Measurements from ENCODE around the gene GRAMD1B. TPM values are rescaled to one million over a fixed set of nuclear protein-coding genes. Genes with fewer than 3 reads are reported as not detected.

Gene GRAMD1B
- polyA plus RNA-seq, 2 of the 4 experiments (the other 2 are of a cell fraction) = 55.5 to 108 TPM

DNA sequence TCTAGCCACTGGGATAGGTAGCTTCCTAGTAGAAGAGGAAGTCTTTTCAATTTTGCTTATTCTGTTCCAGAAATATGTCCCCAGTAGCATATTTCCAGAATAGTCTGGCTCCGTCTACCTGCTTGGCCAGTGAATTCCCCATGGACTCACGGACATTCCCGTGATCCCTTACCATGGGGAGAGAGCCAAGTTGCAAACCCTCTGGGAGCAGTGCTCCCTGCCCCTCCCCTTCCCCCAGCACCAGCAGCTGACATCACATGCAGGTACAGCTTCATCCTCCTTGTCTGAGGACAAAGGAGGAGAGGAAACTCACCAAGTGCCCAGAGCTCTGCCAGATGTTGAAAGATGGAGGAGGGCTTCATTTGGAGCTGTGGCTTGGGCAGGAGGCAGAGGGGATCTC lies 61.2 kb downstream of the GRAMD1B start:
- no peak for FAIRE-seq
- H3K4me3 ChIP-seq = no peak overlapping the region
- TF ChIP-seq POLR2AphosphoS2 (conservative IDR thresholded peaks at IDR 0.05; ENCODE audit: low read length) = no peak
- no peak for TF ChIP-seq HDAC2 (IDR thresholded peaks at IDR 0.05)

DNA sequence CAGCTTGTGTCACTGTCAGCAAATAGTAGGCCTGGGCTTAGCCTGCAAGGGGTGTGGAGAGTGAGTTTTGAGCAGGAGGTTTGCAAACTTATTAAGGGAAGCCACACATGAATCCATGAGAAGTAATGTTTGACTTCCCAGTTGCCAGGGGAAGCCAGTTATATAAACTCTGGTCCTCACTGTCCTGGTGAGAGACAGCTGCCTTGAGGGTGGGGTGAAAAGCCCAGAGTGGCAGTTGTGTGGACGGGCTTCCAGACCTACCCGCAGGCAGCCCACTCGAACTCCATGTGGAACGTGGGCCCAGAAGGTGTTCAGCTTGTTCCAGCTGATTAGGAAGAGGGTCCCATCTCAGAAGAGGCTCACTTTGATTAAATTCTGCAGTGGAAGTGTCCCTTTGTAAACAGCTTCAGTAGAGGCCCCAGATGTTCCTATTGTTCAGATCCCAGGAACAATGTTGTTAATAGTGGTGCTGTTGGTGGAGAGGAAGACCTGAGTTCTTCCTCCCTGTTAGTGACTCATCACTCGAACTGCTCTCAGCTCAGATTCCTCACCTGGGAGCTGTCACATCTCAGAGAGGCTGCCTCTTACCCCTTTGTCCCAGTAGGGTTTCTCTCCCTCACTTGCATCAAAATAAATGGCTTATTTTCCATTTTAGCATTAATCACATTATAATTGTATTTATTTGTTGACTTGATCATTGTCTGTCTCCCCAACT lies 63.4 kb downstream of the GRAMD1B start:
- CTCF ChIA-PET = interaction anchor here (1.0 to 1.5 kb wide), 4 partner anchors 10 to 96 kb away, joined by 3 to 4 read pairs (median 4); no protein-coding TSS in a partner anchor
- FAIRE-seq (no peak), ATAC-seq (peak in 1 of 2 experiments; percentile 27; a peak in 3 of 6 replicates), DNase-seq (ENCODE audit: low read depth in 1 of 2, low spot score in 1 of 2) (no peak)
- no peak overlapping the region for H3K4me2 ChIP-seq
- peaks cover 21% of the 10 kb centered on the region for H3K4me1 ChIP-seq
- H3K9me3 ChIP-seq = no peaks in the 10 kb centered on the region
- TF ChIP-seq, protein P1, sequence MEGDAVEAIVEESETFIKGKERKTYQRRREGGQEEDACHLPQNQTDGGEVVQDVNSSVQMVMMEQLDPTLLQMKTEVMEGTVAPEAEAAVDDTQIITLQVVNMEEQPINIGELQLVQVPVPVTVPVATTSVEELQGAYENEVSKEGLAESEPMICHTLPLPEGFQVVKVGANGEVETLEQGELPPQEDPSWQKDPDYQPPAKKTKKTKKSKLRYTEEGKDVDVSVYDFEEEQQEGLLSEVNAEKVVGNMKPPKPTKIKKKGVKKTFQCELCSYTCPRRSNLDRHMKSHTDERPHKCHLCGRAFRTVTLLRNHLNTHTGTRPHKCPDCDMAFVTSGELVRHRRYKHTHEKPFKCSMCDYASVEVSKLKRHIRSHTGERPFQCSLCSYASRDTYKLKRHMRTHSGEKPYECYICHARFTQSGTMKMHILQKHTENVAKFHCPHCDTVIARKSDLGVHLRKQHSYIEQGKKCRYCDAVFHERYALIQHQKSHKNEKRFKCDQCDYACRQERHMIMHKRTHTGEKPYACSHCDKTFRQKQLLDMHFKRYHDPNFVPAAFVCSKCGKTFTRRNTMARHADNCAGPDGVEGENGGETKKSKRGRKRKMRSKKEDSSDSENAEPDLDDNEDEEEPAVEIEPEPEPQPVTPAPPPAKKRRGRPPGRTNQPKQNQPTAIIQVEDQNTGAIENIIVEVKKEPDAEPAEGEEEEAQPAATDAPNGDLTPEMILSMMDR (IDR thresholded peaks at IDR 0.05) = no peak
- no peak for TF ChIP-seq FOSL2 (IDR thresholded peaks at IDR 0.05)
- peak; percentile 25; the same call in 1 of the 2 replicates for TF ChIP-seq FOSL2 (CRISPR knock-in tag; IDR thresholded peaks at IDR 0.05)
- TF ChIP-seq NPAS2 (CRISPR knock-in tag; IDR thresholded peaks at IDR 0.05; ENCODE audit: borderline replicate concordance) = no peak
- TF ChIP-seq RARB (CRISPR knock-in tag; IDR thresholded peaks at IDR 0.05) = no peak
- no peak for TF ChIP-seq HOXB5 (CRISPR knock-in tag; IDR thresholded peaks at IDR 0.05)
- WGBS (ENCODE audit: missing lambda C conversion rate) = 69% methylated on average over 5 of the region's 5 CpGs
- H3K4me3 ChIP-seq = no peak overlapping the region
- no peak overlapping the region for H3K27ac ChIP-seq
- POLR2A ChIA-PET = no interaction called here

More for the DNA sequence above, 61.2 kb downstream of the GRAMD1B start:
- no peak overlapping the region for H3K4me2 ChIP-seq
- no peak overlapping the region for H3K27ac ChIP-seq
- ATAC-seq (peak in 1 of 2 experiments; percentile 4; a peak in 1 of 6 replicates), DNase-seq (ENCODE audit: low read depth in 1 of 2, low spot score in 1 of 2) (no peak)
- no peaks in the 10 kb centered on the region for H3K9me3 ChIP-seq
- POLR2A ChIA-PET = no interaction called here
- CTCF ChIA-PET = interaction anchor here (0.9 to 1.2 kb wide), 3 partner anchors 20 to 190 kb away, joined by 3 read pairs; no protein-coding TSS in a partner anchor
- WGBS (ENCODE audit: missing lambda C conversion rate) = 94% methylated on average over 3 of the region's 3 CpGs
- peaks cover 31% of the 10 kb centered on the region for H3K4me1 ChIP-seq

DNA sequence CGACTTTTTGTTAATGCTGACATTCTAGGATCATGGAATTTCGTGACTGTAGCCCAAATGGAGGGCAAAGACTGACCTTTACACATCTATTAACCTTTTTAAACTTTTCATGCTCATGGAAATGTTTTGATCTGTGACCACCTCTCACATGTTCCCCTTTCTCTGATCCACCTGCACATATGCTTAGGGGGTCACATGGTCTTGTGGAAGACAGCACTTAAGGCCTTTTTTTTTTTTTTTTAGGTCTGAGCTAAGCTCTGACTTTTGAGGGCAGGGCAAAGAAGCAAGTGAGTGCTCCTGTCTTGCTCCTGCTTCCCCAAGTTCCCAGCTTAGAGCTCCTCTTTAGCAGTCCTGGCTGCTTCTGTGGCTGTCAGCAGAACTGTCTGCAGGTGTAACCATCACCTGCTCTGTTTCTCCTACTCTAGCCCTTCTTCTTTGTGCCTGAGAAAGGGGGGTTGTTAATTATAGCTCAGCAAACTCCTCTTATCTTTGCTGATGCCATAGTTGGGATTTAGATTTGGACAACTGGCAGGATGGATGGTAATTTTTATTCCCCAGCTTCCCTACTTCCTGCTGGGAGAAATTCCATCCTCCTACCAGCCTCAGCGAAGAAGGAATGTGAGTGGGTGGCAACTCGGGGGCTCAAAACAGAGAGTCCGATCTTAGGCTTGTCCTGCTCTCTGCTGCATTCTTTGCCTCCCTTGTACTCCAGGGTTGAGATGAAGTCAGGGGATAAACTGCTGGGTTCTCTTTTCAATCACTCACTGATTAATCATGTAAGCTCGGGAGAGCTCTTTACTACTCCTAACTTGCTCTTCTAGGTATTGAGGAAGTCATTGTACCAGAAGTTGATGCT lies 64.4 kb downstream of the GRAMD1B start:
- DNase-seq (ENCODE audit: low read depth in 1 of 2, low spot score in 1 of 2) = no peak
- Histone ChIP-seq H3K27ac (no peak overlapping the region), H3K9me3 (no peaks in the 10 kb centered on the region), H3K4me1 (peaks cover 21% of the 10 kb centered on the region), H3K4me3 (no peak overlapping the region), H3K4me2 (no peak overlapping the region)
- FAIRE-seq = no peak
- POLR2A ChIA-PET = no interaction called here
- CTCF ChIA-PET = interaction anchor here (0.6 to 1.5 kb wide), 3 partner anchors 9 to 17 kb away, joined by 3 to 4 read pairs (median 3); no protein-coding TSS in a partner anchor
- TF ChIP-seq CHD4 (IDR thresholded peaks at IDR 0.05; ENCODE audit: borderline replicate concordance) (no peak), GATA3 (IDR thresholded peaks at IDR 0.05; ENCODE audit: borderline replicate concordance) (no peak), CHD2 (IDR thresholded peaks at IDR 0.05; ENCODE audit: low read length, partially characterized antibody) (no peak), CBX2 (IDR thresholded peaks at IDR 0.05; ENCODE audit: borderline replicate concordance, low read depth) (no peak), POLR2A (IDR thresholded peaks at IDR 0.05; ENCODE audit: low read length) (no peak), PHF8 (IDR thresholded peaks at IDR 0.05; ENCODE audit: borderline replicate concordance, low read depth) (no peak), NPAS2 (CRISPR knock-in tag; IDR thresholded peaks at IDR 0.05; ENCODE audit: borderline replicate concordance) (no peak), HOXB5 (CRISPR knock-in tag; IDR thresholded peaks at IDR 0.05) (no peak), HEYL (CRISPR knock-in tag; IDR thresholded peaks at IDR 0.05) (no peak)
- TF ChIP-seq, protein P2, sequence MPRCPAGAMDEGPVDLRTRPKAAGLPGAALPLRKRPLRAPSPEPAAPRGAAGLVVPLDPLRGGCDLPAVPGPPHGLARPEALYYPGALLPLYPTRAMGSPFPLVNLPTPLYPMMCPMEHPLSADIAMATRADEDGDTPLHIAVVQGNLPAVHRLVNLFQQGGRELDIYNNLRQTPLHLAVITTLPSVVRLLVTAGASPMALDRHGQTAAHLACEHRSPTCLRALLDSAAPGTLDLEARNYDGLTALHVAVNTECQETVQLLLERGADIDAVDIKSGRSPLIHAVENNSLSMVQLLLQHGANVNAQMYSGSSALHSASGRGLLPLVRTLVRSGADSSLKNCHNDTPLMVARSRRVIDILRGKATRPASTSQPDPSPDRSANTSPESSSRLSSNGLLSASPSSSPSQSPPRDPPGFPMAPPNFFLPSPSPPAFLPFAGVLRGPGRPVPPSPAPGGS (IDR thresholded peaks at IDR 0.05) = no peak
- TF ChIP-seq, protein P3, sequence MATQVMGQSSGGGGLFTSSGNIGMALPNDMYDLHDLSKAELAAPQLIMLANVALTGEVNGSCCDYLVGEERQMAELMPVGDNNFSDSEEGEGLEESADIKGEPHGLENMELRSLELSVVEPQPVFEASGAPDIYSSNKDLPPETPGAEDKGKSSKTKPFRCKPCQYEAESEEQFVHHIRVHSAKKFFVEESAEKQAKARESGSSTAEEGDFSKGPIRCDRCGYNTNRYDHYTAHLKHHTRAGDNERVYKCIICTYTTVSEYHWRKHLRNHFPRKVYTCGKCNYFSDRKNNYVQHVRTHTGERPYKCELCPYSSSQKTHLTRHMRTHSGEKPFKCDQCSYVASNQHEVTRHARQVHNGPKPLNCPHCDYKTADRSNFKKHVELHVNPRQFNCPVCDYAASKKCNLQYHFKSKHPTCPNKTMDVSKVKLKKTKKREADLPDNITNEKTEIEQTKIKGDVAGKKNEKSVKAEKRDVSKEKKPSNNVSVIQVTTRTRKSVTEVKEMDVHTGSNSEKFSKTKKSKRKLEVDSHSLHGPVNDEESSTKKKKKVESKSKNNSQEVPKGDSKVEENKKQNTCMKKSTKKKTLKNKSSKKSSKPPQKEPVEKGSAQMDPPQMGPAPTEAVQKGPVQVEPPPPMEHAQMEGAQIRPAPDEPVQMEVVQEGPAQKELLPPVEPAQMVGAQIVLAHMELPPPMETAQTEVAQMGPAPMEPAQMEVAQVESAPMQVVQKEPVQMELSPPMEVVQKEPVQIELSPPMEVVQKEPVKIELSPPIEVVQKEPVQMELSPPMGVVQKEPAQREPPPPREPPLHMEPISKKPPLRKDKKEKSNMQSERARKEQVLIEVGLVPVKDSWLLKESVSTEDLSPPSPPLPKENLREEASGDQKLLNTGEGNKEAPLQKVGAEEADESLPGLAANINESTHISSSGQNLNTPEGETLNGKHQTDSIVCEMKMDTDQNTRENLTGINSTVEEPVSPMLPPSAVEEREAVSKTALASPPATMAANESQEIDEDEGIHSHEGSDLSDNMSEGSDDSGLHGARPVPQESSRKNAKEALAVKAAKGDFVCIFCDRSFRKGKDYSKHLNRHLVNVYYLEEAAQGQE (IDR thresholded peaks at IDR 0.05) = no peak
- ATAC-seq = no peak
- WGBS (ENCODE audit: missing lambda C conversion rate) = 78% methylated on average over 6 of the region's 6 CpGs
